Activated CD8-positive, alpha-beta memory T cell treated with anti-CD3 and anti-CD28 coated beads for 36 hours (primary cell): Measurements from ENCODE around the gene OPALIN. TPM values are rescaled to one million over a fixed set of nuclear protein-coding genes. Genes with fewer than 3 reads are reported as not detected.

Experiments used
- CTCF ChIA-PET: fragments of 350-600 bp; sonication (Branson Sonifier 250); formaldehyde crosslinking; loops from one replicate; lab custom pipeline; 2021; ENCODE audit warnings: antibody characterized with exemption; lab: Charles Lee
- POLR2A ChIA-PET: fragments of 350-600 bp; sonication (Branson Sonifier 250); formaldehyde crosslinking; loops from one replicate; lab custom pipeline; 2021; ENCODE audit warnings: antibody characterized with exemption; lab: Charles Lee
- total RNA-seq, 2 experiments: library from RNA; stranded (reverse); gene quantifications; one replicate each; pipeline ENCODE4 v1.2.3, GENCODE V29; 2021

The OPALIN gene
- total RNA-seq, 2 experiments from 2014 or later = not detected

GRCh38 chr10:96345222-96345621 lies 13.6 kb downstream of the OPALIN start:
- POLR2A ChIA-PET = no interaction called here
- CTCF ChIA-PET = no interaction called here

DNA sequence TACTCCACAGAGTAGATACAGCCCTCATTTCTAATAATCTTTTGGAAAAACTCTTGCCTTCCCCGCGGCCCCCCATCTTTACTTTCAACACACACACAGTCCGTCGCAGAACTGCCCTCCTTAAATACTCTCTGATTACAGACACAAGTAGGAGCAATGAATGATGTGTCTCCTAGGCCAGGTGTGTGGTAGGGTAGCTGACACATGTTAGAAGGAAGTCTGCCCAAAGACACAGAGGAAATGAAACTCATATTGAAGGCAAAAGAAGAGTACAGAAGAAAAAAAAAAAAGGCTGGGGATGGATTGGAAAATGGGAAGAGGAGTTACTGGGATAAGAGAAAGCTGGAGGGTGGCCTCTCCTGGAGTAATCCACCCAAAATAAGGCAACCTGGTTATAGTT lies 14.6 kb downstream of the OPALIN start:
- POLR2A ChIA-PET = no interaction called here
- CTCF ChIA-PET = interaction anchor here (0.7 kb wide), 1 partner anchor 1070 kb away, joined by 4 read pairs; no protein-coding TSS in a partner anchor

DNA sequence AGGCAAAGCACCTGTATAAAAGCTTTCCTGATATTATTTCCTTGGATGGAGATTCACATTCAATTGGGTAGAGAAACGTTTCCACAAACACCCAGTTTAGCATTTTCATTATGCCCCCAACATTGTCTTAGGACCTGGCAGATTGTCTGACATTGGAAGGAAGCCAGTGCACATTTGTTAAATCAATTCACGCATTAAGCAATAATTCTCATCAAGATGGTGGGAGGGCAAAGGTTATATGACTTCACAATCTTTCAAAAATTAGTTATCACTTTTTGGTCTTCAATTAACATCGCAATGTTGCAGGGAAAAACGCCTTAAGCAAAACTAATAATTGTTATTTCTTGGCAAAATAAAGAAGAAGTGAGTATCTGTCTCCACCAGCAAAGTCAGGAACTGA lies 16.4 kb downstream of the OPALIN start:
- ChIA-PET POLR2A (no interaction called here), CTCF (no interaction called here)

- POLR2A ChIA-PET = no interaction called here
- CTCF ChIA-PET = interaction anchor here (1.2 kb wide), 1 partner anchor 112 kb away, joined by 3 read pairs; no protein-coding TSS in a partner anchor
Measured at GRCh38 chr10:96341219-96342182, 17.3 kb downstream of the OPALIN start.

DNA sequence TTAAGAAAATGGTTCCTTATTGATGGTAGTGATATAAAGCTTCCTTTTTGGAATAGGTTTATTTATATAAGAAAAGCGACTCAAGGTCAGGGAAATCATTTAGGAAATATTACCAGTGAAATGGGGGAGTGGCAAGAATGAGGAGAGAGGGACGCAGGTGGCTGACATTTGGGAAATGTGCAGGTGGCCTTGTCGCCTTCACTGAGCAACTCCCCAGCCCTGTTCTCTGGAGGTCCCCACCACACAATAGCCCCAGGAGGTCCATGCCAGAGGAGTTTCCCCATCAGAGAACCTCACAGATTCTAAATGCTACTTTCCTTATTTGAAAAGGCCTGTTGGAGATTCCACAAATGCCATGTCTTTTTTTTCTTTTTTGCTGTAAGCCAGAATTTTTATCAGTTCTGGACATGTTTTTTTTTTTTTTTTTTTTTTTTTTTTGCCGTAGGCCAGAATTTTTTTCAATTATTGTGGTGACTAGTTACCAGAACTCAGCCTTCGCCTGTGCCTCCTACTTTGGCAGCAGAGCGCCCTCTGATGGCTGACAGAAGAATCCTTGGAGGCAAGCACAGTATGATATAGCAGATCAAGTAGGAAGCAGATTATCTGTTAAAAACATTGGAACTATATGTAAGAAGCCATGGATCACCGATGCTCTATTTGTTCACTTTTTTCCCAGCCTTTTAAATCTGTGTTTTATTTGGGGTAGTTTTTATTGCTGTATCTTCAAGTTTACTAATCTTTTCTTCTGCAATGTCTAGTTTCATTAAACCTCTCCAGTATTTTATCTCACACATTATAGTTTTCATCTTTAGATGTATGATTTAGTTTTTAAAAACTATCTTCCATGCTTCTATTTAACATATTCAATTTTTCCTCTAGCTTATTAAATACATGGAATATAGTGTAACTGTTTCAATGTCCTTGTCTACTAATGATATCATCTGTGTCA lies 18.6 kb downstream of the OPALIN start:
- ChIA-PET CTCF (interaction anchor here (1.2 to 2.4 kb wide), 5 partner anchors 27 to 280 kb away, joined by 3 to 9 read pairs (median 4); no protein-coding TSS in a partner anchor), POLR2A (no interaction called here)

GRCh38 chr10:96339383-96339782 lies 19.4 kb downstream of the OPALIN start:
- CTCF ChIA-PET = interaction anchor here (1.2 to 2.4 kb wide), 4 partner anchors 28 to 279 kb away, joined by 3 to 9 read pairs (median 4); no protein-coding TSS in a partner anchor
- POLR2A ChIA-PET = no interaction called here

GRCh38 chr10:96338279-96338925 lies 20.4 kb downstream of the OPALIN start:
- ChIA-PET POLR2A (no interaction called here), CTCF (interaction anchor here (1.0 to 2.4 kb wide), 4 partner anchors 32 to 322 kb away, joined by 3 to 9 read pairs (median 4); no protein-coding TSS in a partner anchor)

- ChIA-PET CTCF (interaction anchor here (0.6 to 1.1 kb wide), 3 partner anchors 34 to 321 kb away, joined by 3 to 5 read pairs (median 3); no protein-coding TSS in a partner anchor), POLR2A (interaction anchor here (0.6 kb wide), 1 partner anchor 160 kb away, joined by 3 read pairs; no protein-coding TSS in a partner anchor)
Measured at GRCh38 chr10:96337106-96337505, 21.7 kb downstream of the OPALIN start.

- CTCF ChIA-PET = interaction anchor here (0.8 to 1.1 kb wide), 2 partner anchors 12 to 13 kb away, joined by 3 read pairs; no protein-coding TSS in a partner anchor
- POLR2A ChIA-PET = no interaction called here
Measured at GRCh38 chr10:96334616-96335526, 23.9 kb downstream of the OPALIN start.

DNA sequence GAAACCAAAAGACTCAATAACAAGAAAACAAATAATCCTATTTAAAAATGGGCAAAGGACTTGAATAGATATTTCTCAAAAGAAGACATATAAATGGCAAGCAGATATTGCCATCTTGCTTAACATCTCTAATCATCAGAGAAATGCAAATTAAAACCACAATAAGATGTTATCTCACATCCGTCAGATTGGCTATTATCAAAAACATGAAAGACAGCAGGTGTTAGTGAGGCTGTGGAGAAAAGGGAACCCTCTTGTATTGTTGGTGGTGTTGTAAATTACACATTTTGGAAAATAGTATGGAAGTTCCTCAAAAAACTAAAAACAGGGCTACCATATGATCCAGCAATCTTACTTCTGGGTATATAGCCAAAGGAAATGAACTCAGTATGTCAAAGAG lies 25.7 kb downstream of the OPALIN start:
- POLR2A ChIA-PET = no interaction called here
- CTCF ChIA-PET = no interaction called here

DNA sequence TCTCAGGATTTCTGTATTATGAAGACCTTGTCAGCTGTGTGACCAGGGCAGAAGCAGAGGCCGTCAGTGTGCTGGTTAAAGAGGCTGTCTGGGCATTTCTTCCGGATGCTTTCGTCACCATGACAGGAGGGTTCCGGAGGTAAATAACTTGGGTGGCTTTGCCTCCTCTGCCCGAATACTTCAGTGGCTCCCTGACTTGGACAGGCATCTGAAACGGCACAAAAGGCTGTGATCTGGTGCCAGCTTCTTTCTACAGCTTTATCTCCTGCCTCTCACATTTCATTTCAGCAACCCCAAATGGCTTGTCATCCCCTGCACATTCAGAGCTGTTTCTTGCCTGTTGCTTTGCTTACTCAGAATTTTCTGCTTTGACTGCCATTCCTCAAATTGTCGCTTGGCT lies 31.3 kb downstream of the OPALIN start:
- ChIA-PET CTCF (interaction anchor here (1.4 kb wide), 1 partner anchor 50 kb away, joined by 3 read pairs; no protein-coding TSS in a partner anchor), POLR2A (no interaction called here)

DNA sequence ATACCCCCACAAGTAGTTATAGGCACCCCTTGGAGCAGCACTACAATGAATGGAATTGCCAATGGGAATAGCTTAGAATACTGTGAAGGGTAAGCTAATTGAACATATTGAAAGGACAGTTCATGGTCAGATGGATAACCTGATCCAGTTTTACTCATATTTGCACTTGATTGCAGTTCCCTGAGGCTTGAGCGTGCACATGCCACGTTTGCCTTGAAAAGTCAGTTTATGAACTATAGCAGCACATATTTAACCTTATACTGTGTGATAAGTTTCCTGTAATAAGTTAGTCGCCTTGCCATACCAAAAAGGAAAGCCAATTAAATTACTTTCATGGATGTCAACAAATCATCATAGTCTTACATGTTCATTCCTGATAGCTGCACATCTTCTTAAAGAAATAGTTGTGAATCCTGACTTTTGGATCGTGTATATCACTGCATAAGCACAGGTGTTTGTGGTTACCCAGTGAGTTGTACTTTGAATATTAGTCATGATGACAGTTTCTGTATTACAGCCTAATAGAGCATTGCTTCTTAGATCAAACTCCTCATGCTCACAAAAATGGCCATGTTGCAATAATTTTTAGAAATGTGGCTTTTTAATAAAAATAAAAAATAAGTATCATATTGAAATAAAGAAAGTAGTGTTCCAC lies 33.0 kb downstream of the OPALIN start:
- CTCF ChIA-PET = no interaction called here
- POLR2A ChIA-PET = no interaction called here

- CTCF ChIA-PET = no interaction called here
- POLR2A ChIA-PET = no interaction called here
Measured at GRCh38 chr10:96324447-96324846, 34.4 kb downstream of the OPALIN start.

DNA sequence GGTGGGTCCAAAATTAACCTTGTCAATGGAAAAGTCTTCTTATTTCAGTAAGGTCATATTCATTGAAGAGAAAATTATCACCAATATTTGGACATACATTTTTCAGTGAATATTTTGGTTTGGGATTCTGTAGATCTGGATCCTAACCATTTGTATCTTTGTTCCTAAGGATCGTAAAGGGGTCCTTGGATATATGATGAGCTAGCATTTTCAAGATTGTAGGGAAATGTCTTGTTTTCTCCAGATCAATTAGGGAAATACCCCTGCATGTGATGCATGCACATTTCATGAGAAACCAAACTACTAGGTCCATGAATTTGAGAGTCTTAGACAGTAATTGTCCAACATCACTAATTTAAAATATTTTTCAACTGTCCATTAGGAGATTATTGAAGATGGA lies 36.5 kb downstream of the OPALIN start:
- POLR2A ChIA-PET = no interaction called here
- CTCF ChIA-PET = interaction anchor here (1.0 to 1.2 kb wide), 2 partner anchors 12 to 93 kb away, joined by 3 read pairs; no protein-coding TSS in a partner anchor

GRCh38 chr10:96321822-96322221 lies 37.0 kb downstream of the OPALIN start:
- CTCF ChIA-PET = interaction anchor here (1.0 to 1.2 kb wide), 2 partner anchors 13 to 92 kb away, joined by 3 read pairs; no protein-coding TSS in a partner anchor
- POLR2A ChIA-PET = no interaction called here

DNA sequence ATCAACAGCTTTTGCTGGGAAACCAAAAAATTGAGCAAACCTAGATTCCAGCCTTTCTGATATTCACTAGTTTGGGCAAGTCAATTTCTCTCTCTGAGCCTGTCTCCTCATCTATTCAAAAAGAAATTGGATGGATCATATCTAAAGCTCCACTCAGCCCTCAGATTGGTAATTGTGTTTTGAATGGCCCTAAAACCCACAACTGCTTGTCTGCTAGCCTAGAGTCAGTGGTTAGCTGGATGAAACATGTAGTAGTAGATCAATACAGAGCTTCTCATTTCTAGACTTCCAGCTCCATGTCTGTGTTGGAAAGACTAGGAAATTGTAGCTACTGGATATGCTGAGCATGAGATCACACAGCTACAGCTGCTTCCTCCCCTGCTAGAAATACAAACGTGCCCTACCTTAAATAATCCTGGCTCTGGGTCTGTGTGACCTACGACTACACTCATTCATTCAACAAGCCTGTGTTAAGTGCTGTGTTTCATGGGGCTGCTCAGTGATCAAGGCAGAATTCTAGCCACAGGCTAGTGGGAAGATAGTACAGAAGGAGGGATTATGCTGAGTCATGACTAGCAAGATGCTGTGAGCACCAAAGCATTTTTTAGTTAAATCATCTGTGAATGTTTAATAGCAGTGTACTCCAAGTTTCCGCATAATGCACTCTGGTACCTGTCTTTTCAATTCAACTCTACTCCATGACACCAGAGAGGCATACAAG lies 38.9 kb downstream of the OPALIN start:
- ChIA-PET CTCF (interaction anchor here (0.7 to 1.1 kb wide), 2 partner anchors 10 to 260 kb away, joined by 3 read pairs; no protein-coding TSS in a partner anchor), POLR2A (no interaction called here)
